22Rv1 (cell line): ENCODE results near the gene CRYGN.

Experiments
- H3K27ac ChIP-seq: fragments of 450-650 bp; 2 replicates; pipeline ENCODE4 v1.5.1; 2017
- CTCF ChIP-seq: fragments of 450-650 bp; IDR thresholded peaks from 2 replicates; pipeline ENCODE4 v1.5.1; 2017; ENCODE audit warnings: mild to moderate bottlenecking
- ZFX ChIP-seq: fragments of 450-650 bp; IDR thresholded peaks from 2 replicates; pipeline ENCODE4 v1.6.1; 2017; ENCODE audit warnings: antibody characterized with exemption, borderline replicate concordance

CRYGN gene

GRCh38 chr7:151406886-151407583 is 32.9 kb downstream of the CRYGN start:
- TF ChIP-seq ZFX, result no peak
- TF ChIP-seq CTCF, result no peak
- no peak overlapping the region for H3K27ac ChIP-seq

GRCh38 chr7:151406051-151406875 is 33.7 kb downstream of the CRYGN start:
- H3K27ac ChIP-seq, result no peak overlapping the region
- TF ChIP-seq CTCF (no peak), ZFX (no peak)

- H3K27ac ChIP-seq, result no peak overlapping the region
- TF ChIP-seq CTCF (no peak), ZFX (no peak)
These were observed 34.4 kb downstream of the CRYGN start for GRCh38 chr7:151405588-151405987.

GRCh38 chr7:151405056-151405455 is 34.9 kb downstream of the CRYGN start:
- TF ChIP-seq ZFX (no peak), CTCF (no peak)
- H3K27ac ChIP-seq, result no peak overlapping the region

GRCh38 chr7:151404216-151405011 is 35.5 kb downstream of the CRYGN start:
- no peak overlapping the region for H3K27ac ChIP-seq
- no peak for TF ChIP-seq CTCF
- no peak for TF ChIP-seq ZFX

- no peak overlapping the region for H3K27ac ChIP-seq
- no peak for TF ChIP-seq CTCF
- no peak for TF ChIP-seq ZFX
These were observed 36.2 kb downstream of the CRYGN start for GRCh38 chr7:151403764-151404163.
